HCT116 (cell line): ENCODE data around the gene EYA2. TPM values are rescaled to one million over a fixed set of nuclear protein-coding genes. Genes with fewer than 3 reads are reported as not detected.

ENCODE experiments used
- ATAC-seq: fragments of 200-7000 bp; cut with Tn5 transposase; 2 replicates; pipeline ENCODE4 v1.9.1; 2020; ENCODE audit warnings: mild to moderate bottlenecking, moderate library complexity
- BruUV-seq: library from RNA; stranded (reverse); fragments of 400-500 nt; replicated peaks from 2 replicates; lab custom pipeline; 2021; lab: Mats Ljungman, UMichigan
- CTCF ChIA-PET: fragments of 300-600 bp; sonication (Branson Sonifier 250); formaldehyde crosslinking; loops from one replicate; lab custom pipeline; 2021; ENCODE audit warnings: antibody characterized with exemption; lab: Charles Lee
- POLR2A ChIA-PET: fragments of 300-600, 350-600 bp; sonication (Branson Sonifier 250); formaldehyde crosslinking; loops from one replicate; lab custom pipeline; 2021; ENCODE audit warnings: antibody characterized with exemption; lab: Charles Lee
- RAD21 ChIA-PET, 2 experiments: fragments of 300-600 bp; sonication (Branson Sonifier 250); formaldehyde crosslinking; loops; one replicate each; lab custom pipeline; 2023; ENCODE audit warnings: low total read pairs in 2 of 2; ENCODE audit not compliant: uncharacterized antibody in 2 of 2, unreplicated experiment in 2 of 2, low non-redundant PET in 1 of 2; lab: Charles Lee
- DNase-seq: peaks from one replicate; pipeline ENCODE4 v3.0.0-alpha.2; 2010; ENCODE audit warnings: low read depth, low spot score
- H2AFZ ChIP-seq: fragments of 200-600 bp; shearing (Covaris generic), sonication (generic); 2 replicates; pipeline ENCODE4 v1.6.1; 2017; ENCODE audit warnings: low read depth, mixed run types, mixed read lengths, antibody characterized with exemption, low read length; ENCODE audit not compliant: poor library complexity, severe bottlenecking
- H3K27ac ChIP-seq: 2 replicates; pipeline ENCODE4 v1.5.1; 2012; ENCODE audit warnings: low read depth, low read length
- H3K27me3 ChIP-seq: fragments of 200-600 bp; sonication (generic); 2 replicates; pipeline ENCODE4 v1.6.1; 2016; ENCODE audit warnings: mixed run types, low read length, mixed read lengths; ENCODE audit not compliant: insufficient read depth
- H3K36me3 ChIP-seq, 2 experiments: fragments of 200-500 bp in 1 of 2; fragments of 200-600 bp in 1 of 2; sonication (Bioruptor generic) in 1 of 2; sonication (generic) in 1 of 2; 2 replicates each; pipeline versions ENCODE4 v1.5.1 to v1.6.1; 2014 to 2016; ENCODE audit warnings: low read length in 2 of 2, inconsistent platforms in 1 of 2, mixed read lengths in 1 of 2, mixed run types in 1 of 2; ENCODE audit not compliant: insufficient read depth in 2 of 2, control insufficient read depth in 1 of 2
- H3K4me1 ChIP-seq, 2 experiments: fragments of 200-600 bp in 1 of 2; sonication (generic) in 1 of 2; 2 replicates each; pipeline versions ENCODE4 v1.5.1 to v1.6.1; 2012 to 2017; ENCODE audit warnings: low read length in 2 of 2, inconsistent platforms in 1 of 2, mild to moderate bottlenecking in 1 of 2, mixed read lengths in 1 of 2, mixed run types in 1 of 2, moderate library complexity in 1 of 2; ENCODE audit not compliant: insufficient read depth in 2 of 2, control insufficient read depth in 1 of 2
- H3K4me2 ChIP-seq: fragments of 200-600 bp; sonication (generic); 2 replicates; pipeline ENCODE4 v1.6.1; 2017; ENCODE audit warnings: mixed run types, low read length, mixed read lengths
- H3K4me3 ChIP-seq, 2 experiments: fragments of 200-600 bp in 1 of 2; sonication (generic) in 1 of 2; replicated peaks in 1 of 2; 2 replicates each; pipeline ENCODE4 v1.5.1; 2011 to 2016; ENCODE audit warnings: low read length in 2 of 2, control low read depth in 1 of 2, low read depth in 1 of 2, mild to moderate bottlenecking in 1 of 2, mixed read lengths in 1 of 2, mixed run types in 1 of 2
- H3K79me2 ChIP-seq: fragments of 200-600 bp; sonication (generic); 2 replicates; pipeline ENCODE4 v1.6.1; 2017; ENCODE audit warnings: mild to moderate bottlenecking, mixed run types, low read length, moderate library complexity, mixed read lengths; ENCODE audit not compliant: insufficient read depth
- H3K9ac ChIP-seq: fragments of 200-600 bp; sonication (generic); 2 replicates; pipeline ENCODE4 v1.6.1; 2016; ENCODE audit warnings: low read length, mixed read lengths
- H3K9me2 ChIP-seq: fragments of 200-600 bp; sonication (generic), shearing (Covaris generic); 2 replicates; pipeline ENCODE4 v1.6.1; 2017; ENCODE audit warnings: mixed run types, mild to moderate bottlenecking, moderate library complexity; ENCODE audit not compliant: insufficient read depth
- H3K9me3 ChIP-seq, 2 experiments: fragments of 200-500 bp in 1 of 2; fragments of 200-600 bp in 1 of 2; sonication (Bioruptor generic) in 1 of 2; sonication (generic) in 1 of 2; 2 replicates each; pipeline ENCODE4 v1.6.1; 2014 to 2017; ENCODE audit warnings: low read length in 2 of 2, mixed read lengths in 2 of 2, inconsistent platforms in 1 of 2, low read depth in 1 of 2, mild to moderate bottlenecking in 1 of 2, mixed run types in 1 of 2, moderate library complexity in 1 of 2; ENCODE audit not compliant: control insufficient read depth in 1 of 2, insufficient read depth in 1 of 2
- H4K20me1 ChIP-seq: fragments of 200-600 bp; sonication (generic), shearing (Covaris generic); 2 replicates; pipeline ENCODE4 v1.6.1; 2017; ENCODE audit warnings: mixed run types, mild to moderate bottlenecking, moderate library complexity; ENCODE audit not compliant: insufficient read depth
- CEBPB ChIP-seq: IDR thresholded peaks from 2 replicates; pipeline ENCODE4 v1.6.1; 2012; ENCODE audit warnings: low read depth
- ELF1 ChIP-seq: IDR thresholded peaks from 2 replicates; pipeline ENCODE4 v1.6.1; 2012; ENCODE audit warnings: low read depth, borderline replicate concordance
- EZH2 ChIP-seq: fragments of 200-600 bp; sonication (generic); IDR thresholded peaks from 2 replicates; pipeline ENCODE4 v1.6.1; 2017; ENCODE audit warnings: antibody characterized with exemption, mixed run types
- EZH2phosphoT487 ChIP-seq: fragments of 200-600 bp; IDR thresholded peaks from 2 replicates; pipeline ENCODE4 v1.6.1; 2018; ENCODE audit warnings: antibody characterized with exemption, borderline replicate concordance
- FOSL1 ChIP-seq: IDR thresholded peaks from 2 replicates; pipeline ENCODE4 v1.6.1; 2012; ENCODE audit warnings: low read depth
- JUND ChIP-seq: IDR thresholded peaks from 2 replicates; pipeline ENCODE4 v1.6.1; 2012
- POLR2AphosphoS5 ChIP-seq: IDR thresholded peaks from 2 replicates; pipeline ENCODE4 v1.6.1; 2011; ENCODE audit warnings: mild to moderate bottlenecking, low read depth, low read length, moderate library complexity
- RAD21 ChIP-seq: IDR thresholded peaks from 2 replicates; pipeline ENCODE4 v1.6.1; 2012; ENCODE audit warnings: low read depth, mild to moderate bottlenecking
- SIN3A ChIP-seq: IDR thresholded peaks from 2 replicates; pipeline ENCODE4 v1.6.1; 2012; ENCODE audit warnings: low read depth
- SP1 ChIP-seq: IDR thresholded peaks from 2 replicates; pipeline ENCODE4 v1.6.1; 2012; ENCODE audit warnings: low read depth
- TCF7L2 ChIP-seq: IDR thresholded peaks from 2 replicates; pipeline ENCODE4 v1.7.0; 2011; ENCODE audit warnings: borderline replicate concordance, inconsistent platforms; ENCODE audit not compliant: insufficient read depth, insufficient read length; ENCODE audit errors: extremely low read depth
- YY1 ChIP-seq: IDR thresholded peaks from 2 replicates; pipeline ENCODE4 v1.6.1; 2011; ENCODE audit warnings: low read length, low read depth, moderate library complexity, mild to moderate bottlenecking; ENCODE audit not compliant: insufficient replicate concordance; ENCODE audit errors: extremely low read depth
- ZFX ChIP-seq: fragments of 450-650 bp; IDR thresholded peaks from 2 replicates; pipeline ENCODE4 v1.6.1; 2017
- intact Hi-C: fragments of 100-400 bp; cut with micrococcal nuclease; formaldehyde crosslinking; loops from 2 replicates; pipeline ENCODE4 v1.10.0; 2022
- total RNA-seq: library from RNA; stranded (reverse); gene quantifications from one replicate; pipeline ENCODE4 v1.2.1, GENCODE V29; 2021; ENCODE audit not compliant: unreplicated experiment
- TF ChIP-seq, protein P1 (sequence below): IDR thresholded peaks from 2 replicates; pipeline ENCODE4 v1.6.1; 2012; ENCODE audit warnings: low read depth
- TF ChIP-seq, protein P2 (sequence below): IDR thresholded peaks from 2 replicates; pipeline ENCODE4 v1.6.1; 2012
- TF ChIP-seq, protein P3 (sequence below): IDR thresholded peaks from 2 replicates; pipeline ENCODE4 v1.6.1; 2011; ENCODE audit warnings: mild to moderate bottlenecking, low read length, moderate library complexity; ENCODE audit not compliant: insufficient replicate concordance; ENCODE audit errors: extremely low read depth

Gene EYA2
- total RNA-seq, 1 experiment from 2014 or later, result not detected

DNA sequence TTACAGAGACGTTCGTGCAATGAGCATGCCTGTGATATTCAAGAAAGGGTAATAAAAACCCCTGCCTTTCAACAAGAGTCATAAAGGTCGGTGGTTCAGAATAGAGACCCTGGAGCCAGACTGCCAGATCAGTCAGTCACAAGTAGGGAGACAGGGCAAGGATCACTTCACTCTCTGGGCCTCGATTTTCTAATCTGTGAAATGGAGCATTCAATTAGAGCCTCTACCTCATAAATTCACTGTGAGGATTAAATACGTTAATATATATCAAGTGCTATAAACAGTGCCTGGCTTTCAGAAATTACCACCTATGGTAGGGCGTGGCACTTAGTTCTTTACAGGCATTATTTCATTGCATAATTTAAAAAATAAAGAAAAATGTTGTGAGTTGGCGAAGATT, 43.7 kb upstream of the EYA2 start:
- DNase-seq, result no peak
- ChIA-PET POLR2A (no interaction called here), RAD21 (no interaction called here), CTCF (interaction anchor here (0.7 kb wide), 1 partner anchor 30 kb away, joined by 3 read pairs; no protein-coding TSS in a partner anchor)
- Histone ChIP-seq H3K9ac (no peak overlapping the region), H3K4me3 (no peak overlapping the region), H3K9me2 (no peaks in the 10 kb centered on the region), H3K4me1 (no peaks in the 10 kb centered on the region), H3K27me3 (no peaks in the 10 kb centered on the region), H3K9me3 (no peaks in the 10 kb centered on the region), H2AFZ (no peak overlapping the region), H3K27ac (no peak overlapping the region), H4K20me1 (no peaks in the 10 kb centered on the region), H3K4me2 (no peak overlapping the region), H3K79me2 (no peaks in the 10 kb centered on the region), H3K36me3 (no peaks in the 10 kb centered on the region)
- ATAC-seq, result no peak
- intact Hi-C loops, result no loop called here
- TF ChIP-seq, protein P1, sequence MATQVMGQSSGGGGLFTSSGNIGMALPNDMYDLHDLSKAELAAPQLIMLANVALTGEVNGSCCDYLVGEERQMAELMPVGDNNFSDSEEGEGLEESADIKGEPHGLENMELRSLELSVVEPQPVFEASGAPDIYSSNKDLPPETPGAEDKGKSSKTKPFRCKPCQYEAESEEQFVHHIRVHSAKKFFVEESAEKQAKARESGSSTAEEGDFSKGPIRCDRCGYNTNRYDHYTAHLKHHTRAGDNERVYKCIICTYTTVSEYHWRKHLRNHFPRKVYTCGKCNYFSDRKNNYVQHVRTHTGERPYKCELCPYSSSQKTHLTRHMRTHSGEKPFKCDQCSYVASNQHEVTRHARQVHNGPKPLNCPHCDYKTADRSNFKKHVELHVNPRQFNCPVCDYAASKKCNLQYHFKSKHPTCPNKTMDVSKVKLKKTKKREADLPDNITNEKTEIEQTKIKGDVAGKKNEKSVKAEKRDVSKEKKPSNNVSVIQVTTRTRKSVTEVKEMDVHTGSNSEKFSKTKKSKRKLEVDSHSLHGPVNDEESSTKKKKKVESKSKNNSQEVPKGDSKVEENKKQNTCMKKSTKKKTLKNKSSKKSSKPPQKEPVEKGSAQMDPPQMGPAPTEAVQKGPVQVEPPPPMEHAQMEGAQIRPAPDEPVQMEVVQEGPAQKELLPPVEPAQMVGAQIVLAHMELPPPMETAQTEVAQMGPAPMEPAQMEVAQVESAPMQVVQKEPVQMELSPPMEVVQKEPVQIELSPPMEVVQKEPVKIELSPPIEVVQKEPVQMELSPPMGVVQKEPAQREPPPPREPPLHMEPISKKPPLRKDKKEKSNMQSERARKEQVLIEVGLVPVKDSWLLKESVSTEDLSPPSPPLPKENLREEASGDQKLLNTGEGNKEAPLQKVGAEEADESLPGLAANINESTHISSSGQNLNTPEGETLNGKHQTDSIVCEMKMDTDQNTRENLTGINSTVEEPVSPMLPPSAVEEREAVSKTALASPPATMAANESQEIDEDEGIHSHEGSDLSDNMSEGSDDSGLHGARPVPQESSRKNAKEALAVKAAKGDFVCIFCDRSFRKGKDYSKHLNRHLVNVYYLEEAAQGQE, result no peak
- no peak for TF ChIP-seq SP1
- TF ChIP-seq ELF1, result no peak
- TF ChIP-seq EZH2, result no peak
- TF ChIP-seq FOSL1, result no peak
- no peak for TF ChIP-seq RAD21
- TF ChIP-seq ZFX, result no peak
- TF ChIP-seq, protein P2, sequence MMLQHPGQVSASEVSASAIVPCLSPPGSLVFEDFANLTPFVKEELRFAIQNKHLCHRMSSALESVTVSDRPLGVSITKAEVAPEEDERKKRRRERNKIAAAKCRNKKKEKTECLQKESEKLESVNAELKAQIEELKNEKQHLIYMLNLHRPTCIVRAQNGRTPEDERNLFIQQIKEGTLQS, result no peak
- TF ChIP-seq JUND, result no peak
- no peak for TF ChIP-seq SIN3A
- TF ChIP-seq CEBPB, result no peak
- no peak for TF ChIP-seq TCF7L2
- TF ChIP-seq POLR2AphosphoS5, result no peak
- TF ChIP-seq, protein P3, sequence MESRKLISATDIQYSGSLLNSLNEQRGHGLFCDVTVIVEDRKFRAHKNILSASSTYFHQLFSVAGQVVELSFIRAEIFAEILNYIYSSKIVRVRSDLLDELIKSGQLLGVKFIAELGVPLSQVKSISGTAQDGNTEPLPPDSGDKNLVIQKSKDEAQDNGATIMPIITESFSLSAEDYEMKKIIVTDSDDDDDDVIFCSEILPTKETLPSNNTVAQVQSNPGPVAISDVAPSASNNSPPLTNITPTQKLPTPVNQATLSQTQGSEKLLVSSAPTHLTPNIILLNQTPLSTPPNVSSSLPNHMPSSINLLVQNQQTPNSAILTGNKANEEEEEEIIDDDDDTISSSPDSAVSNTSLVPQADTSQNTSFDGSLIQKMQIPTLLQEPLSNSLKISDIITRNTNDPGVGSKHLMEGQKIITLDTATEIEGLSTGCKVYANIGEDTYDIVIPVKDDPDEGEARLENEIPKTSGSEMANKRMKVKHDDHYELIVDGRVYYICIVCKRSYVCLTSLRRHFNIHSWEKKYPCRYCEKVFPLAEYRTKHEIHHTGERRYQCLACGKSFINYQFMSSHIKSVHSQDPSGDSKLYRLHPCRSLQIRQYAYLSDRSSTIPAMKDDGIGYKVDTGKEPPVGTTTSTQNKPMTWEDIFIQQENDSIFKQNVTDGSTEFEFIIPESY, result no peak
- TF ChIP-seq YY1, result no peak
- TF ChIP-seq EZH2phosphoT487, result no peak
- no TSS peak for BruUV-seq
